Endodermal cell (in vitro differentiated cells): Measurements from ENCODE around the gene C1orf116. TPM values are rescaled to one million over a fixed set of nuclear protein-coding genes. Genes with fewer than 3 reads are reported as not detected.
A peak's percentile ranks its signal among the peaks of the same experiment; 100 is the strongest.

Experiments
- DNase-seq: peaks from one replicate; pipeline ENCODE4 v3.0.0-alpha.2; 2017
- H3K27ac ChIP-seq: 2 replicates; pipeline ENCODE4 v1.5.1; 2013; ENCODE audit warnings: mild to moderate bottlenecking, low read depth, low read length, moderate library complexity
- H3K27me3 ChIP-seq: 2 replicates; pipeline ENCODE4 v1.6.1; 2013; ENCODE audit warnings: mild to moderate bottlenecking, low read length, moderate library complexity; ENCODE audit not compliant: insufficient read depth, control insufficient read depth, poor library complexity, severe bottlenecking
- H3K36me3 ChIP-seq: 2 replicates; pipeline ENCODE4 v1.7.0; 2013; ENCODE audit warnings: mild to moderate bottlenecking, low read length, moderate library complexity; ENCODE audit not compliant: control insufficient read depth, insufficient read depth
- H3K4me1 ChIP-seq: one replicate; pipeline ENCODE4 v1.7.0; 2013; ENCODE audit warnings: low read length; ENCODE audit not compliant: control insufficient read depth, insufficient read depth
- H3K4me3 ChIP-seq: 2 replicates; pipeline ENCODE4 v1.5.1; 2013; ENCODE audit warnings: mild to moderate bottlenecking, low read length, moderate library complexity
- H3K9ac ChIP-seq: 2 replicates; pipeline ENCODE4 v1.6.1; 2013; ENCODE audit warnings: mild to moderate bottlenecking, low read length, moderate library complexity; ENCODE audit not compliant: poor library complexity, severe bottlenecking; ENCODE audit errors: extremely low read depth
- H3K9me3 ChIP-seq: 2 replicates; pipeline ENCODE4 v1.6.1; 2013; ENCODE audit warnings: mild to moderate bottlenecking, low read length, moderate library complexity; ENCODE audit not compliant: control insufficient read depth
- H3K27ac Mint-ChIP-seq: 2 replicates; pipeline ENCODE4 v1.8.0; 2020; ENCODE audit warnings: mixed read lengths
- H3K27me3 Mint-ChIP-seq: 2 replicates; pipeline ENCODE4 v1.8.0; 2021; ENCODE audit warnings: mild to moderate bottlenecking, mixed read lengths; ENCODE audit not compliant: insufficient read depth
- H3K36me3 Mint-ChIP-seq: 2 replicates; pipeline ENCODE4 v1.8.0; 2020; ENCODE audit warnings: low read depth, mixed read lengths
- H3K4me1 Mint-ChIP-seq: 2 replicates; pipeline ENCODE4 v1.8.0; 2020; ENCODE audit warnings: mixed read lengths
- H3K4me3 Mint-ChIP-seq: 2 replicates; pipeline ENCODE4 v1.8.0; 2020; ENCODE audit warnings: mild to moderate bottlenecking, moderate library complexity, mixed read lengths
- H3K9me3 Mint-ChIP-seq: 2 replicates; pipeline ENCODE4 v1.8.0; 2020; ENCODE audit warnings: mild to moderate bottlenecking, mixed read lengths
- CTCF ChIP-seq: fragments of 200-600 bp; sonication (generic); conservative IDR thresholded peaks from 2 replicates; pipeline ENCODE4 v1.5.0; 2021; ENCODE audit warnings: antibody characterized with exemption, mild to moderate bottlenecking
- WGBS, 2 experiments: methylation state at CpG; one replicate each; pipeline versions ENCODE4 v1.1.5 to v1.1.7; 2013; ENCODE audit warnings: missing lambda C conversion rate in 2 of 2, mixed read lengths in 1 of 2; ENCODE audit not compliant: insufficient coverage in 1 of 2, insufficient read length in 1 of 2; 5-methylcytosine and 5-hydroxymethylcytosine counted together
- total RNA-seq, 2 donors: library from RNA; stranded (reverse); fragmentation: NEBNext Ultra II Directional in 1 of 2; extraction: Animal tissue kit (Norgen Biotek cat#: 25700) in 1 of 2; gene quantifications; 2 replicates in 1 of 2; 3 replicates in 1 of 2; pipeline ENCODE4 v1.2.1, GENCODE V29; 2021

Gene C1orf116
- total RNA-seq, 2 donors from 2014 or later, result 0.55 to 0.60 TPM

DNA sequence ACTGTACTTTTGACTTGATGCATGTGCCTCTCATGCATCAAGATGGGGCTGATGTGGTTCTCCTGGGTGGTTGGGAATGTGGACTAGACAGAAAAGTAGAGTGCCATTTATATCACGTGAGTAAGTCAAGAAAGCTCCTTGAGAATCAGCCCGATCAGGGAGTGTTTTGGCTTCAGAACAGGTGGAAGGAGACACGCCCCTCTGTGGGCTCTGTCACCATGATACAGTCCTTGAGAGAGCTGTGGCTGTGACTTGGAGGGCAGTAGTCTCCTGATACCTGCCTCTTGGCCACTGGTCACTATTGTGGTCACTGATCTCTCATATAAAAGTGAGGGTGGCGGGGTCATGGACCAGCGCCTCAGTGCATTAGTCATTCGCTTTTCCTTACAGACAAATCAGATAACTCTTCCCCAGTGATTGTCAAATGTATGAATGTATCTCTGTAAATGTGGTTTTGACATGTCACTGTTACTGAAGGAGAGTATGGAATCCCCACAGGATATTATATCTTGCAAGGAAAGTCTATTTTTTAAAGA lies 47.2 kb upstream of the C1orf116 start:
- Mint-ChIP-seq H3K4me1 (peaks cover 17% of the 10 kb centered on the region), H3K27me3 (no peaks in the 10 kb centered on the region), H3K36me3 (no peaks in the 10 kb centered on the region), H3K4me3 (no peak overlapping the region), H3K9me3 (no peaks in the 10 kb centered on the region), H3K27ac (no peak overlapping the region)
- no peaks in the 10 kb centered on the region for H3K9me3 ChIP-seq
- H3K36me3 ChIP-seq, result no peaks in the 10 kb centered on the region
- no peaks in the 10 kb centered on the region for H3K27me3 ChIP-seq
- 88 to 96% methylated on average over 3 to 6 of the region's 6 CpGs for whole genome bisulfite sequencing, 2 experiments
- H3K4me1 ChIP-seq, result peaks cover 8% of the 10 kb centered on the region
- DNase-seq, result no peak
- H3K4me3 ChIP-seq, result no peak overlapping the region
- H3K9ac ChIP-seq, result no peak overlapping the region
- TF ChIP-seq CTCF, result no peak
- H3K27ac ChIP-seq, result no peak overlapping the region

GRCh38 chr1:207078578-207079132 lies 46.1 kb upstream of the C1orf116 start:
- H3K9me3 ChIP-seq, result no peaks in the 10 kb centered on the region

DNA sequence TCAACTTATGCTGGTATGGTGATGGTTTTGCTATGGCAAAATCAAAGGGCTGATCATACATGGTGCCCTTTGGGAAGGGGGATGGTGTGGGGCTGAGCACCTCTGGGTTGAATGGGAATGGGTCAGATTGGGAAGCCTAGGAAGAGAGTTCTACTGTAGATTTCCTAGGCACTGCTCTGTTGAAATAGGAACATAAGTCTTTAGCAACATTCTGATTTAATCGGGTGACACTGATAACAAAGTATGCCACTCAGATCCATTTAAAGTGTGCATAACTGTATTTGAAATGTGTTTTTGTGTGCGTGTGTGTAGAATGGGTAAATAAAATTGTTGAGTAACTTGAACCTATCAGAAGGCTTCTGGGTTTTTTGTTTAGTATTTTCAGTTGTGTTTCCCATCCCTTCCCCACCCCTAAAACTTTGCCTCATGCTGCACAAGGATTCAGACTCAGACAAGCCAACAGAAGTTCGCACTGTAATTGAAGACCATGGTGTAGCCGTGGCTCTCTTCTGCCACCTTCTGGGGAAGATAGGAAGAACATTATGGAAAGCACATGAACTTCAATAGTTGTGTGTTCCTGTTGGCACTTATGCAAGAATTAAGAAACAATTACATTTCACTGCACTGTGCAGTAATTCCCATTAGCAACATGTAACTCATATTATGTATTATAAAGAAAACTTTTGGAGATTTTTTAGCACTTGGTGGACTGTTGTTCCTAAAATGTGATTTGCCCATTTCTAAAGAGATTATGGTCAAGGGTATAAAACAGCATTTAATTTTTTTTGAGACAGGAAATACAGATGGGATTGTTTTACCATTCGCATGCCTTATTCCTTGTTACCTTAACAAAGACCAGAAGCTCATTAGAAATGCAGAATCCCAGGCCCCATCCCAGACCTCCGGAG lies 45.2 kb upstream of the C1orf116 start:
- WGBS, 2 experiments, result 54 to 100% methylated on average over 2 to 6 of the region's 6 CpGs
- Mint-ChIP-seq H3K36me3 (no peaks in the 10 kb centered on the region), H3K4me1 (peaks cover 10% of the 10 kb centered on the region), H3K9me3 (no peaks in the 10 kb centered on the region), H3K4me3 (no peak overlapping the region), H3K27ac (no peak overlapping the region), H3K27me3 (no peaks in the 10 kb centered on the region)
- Histone ChIP-seq H3K9ac (no peak overlapping the region), H3K27ac (no peak overlapping the region), H3K4me1 (peaks cover 8% of the 10 kb centered on the region), H3K36me3 (no peaks in the 10 kb centered on the region), H3K4me3 (no peak overlapping the region), H3K27me3 (no peaks in the 10 kb centered on the region), H3K9me3 (no peaks in the 10 kb centered on the region)
- DNase-seq, result peak; percentile 87
- peak; percentile 95 for TF ChIP-seq CTCF

More at GRCh38 chr1:207078578-207079132, 46.1 kb upstream of the C1orf116 start:
- Mint-ChIP-seq H3K36me3 (no peaks in the 10 kb centered on the region), H3K4me3 (no peak overlapping the region), H3K27me3 (no peaks in the 10 kb centered on the region), H3K9me3 (no peaks in the 10 kb centered on the region), H3K27ac (no peak overlapping the region), H3K4me1 (peaks cover 10% of the 10 kb centered on the region)
- Histone ChIP-seq H3K36me3 (no peaks in the 10 kb centered on the region), H3K9ac (no peak overlapping the region), H3K4me1 (peaks cover 8% of the 10 kb centered on the region), H3K27ac (no peak overlapping the region), H3K4me3 (no peak overlapping the region), H3K27me3 (no peaks in the 10 kb centered on the region)
- 74 to 88% methylated on average over 5 to 11 of the region's 11 CpGs for WGBS, 2 experiments
- no peak for TF ChIP-seq CTCF
- DNase-seq, result no peak
